Lung microvascular endothelial cell (primary cell): ENCODE data around the gene KLHDC3. TPM values are rescaled to one million over a fixed set of nuclear protein-coding genes. Genes with fewer than 3 reads are reported as not detected.
"Not testable (repeated sequence)": the region's sequence is repeated elsewhere in the genome, so short reads cannot be mapped to it uniquely, and the experiment has no call there.

ENCODE experiments used
- DNase-seq, 2 donors: peaks; one replicate each; pipeline versions ENCODE4 v3.0.0 to v3.0.0-alpha.2; 2010; ENCODE audit warnings: low read depth in 2 of 2
- total RNA-seq: library from RNA; depleted of rRNA; stranded (reverse); fragments of >200 nt; gene quantifications from 2 replicates; pipeline ENCODE4 v1.2.1, GENCODE V29; 2014

KLHDC3 gene
- total RNA-seq, 1 donor from 2014 or later, result 126 TPM

DNA sequence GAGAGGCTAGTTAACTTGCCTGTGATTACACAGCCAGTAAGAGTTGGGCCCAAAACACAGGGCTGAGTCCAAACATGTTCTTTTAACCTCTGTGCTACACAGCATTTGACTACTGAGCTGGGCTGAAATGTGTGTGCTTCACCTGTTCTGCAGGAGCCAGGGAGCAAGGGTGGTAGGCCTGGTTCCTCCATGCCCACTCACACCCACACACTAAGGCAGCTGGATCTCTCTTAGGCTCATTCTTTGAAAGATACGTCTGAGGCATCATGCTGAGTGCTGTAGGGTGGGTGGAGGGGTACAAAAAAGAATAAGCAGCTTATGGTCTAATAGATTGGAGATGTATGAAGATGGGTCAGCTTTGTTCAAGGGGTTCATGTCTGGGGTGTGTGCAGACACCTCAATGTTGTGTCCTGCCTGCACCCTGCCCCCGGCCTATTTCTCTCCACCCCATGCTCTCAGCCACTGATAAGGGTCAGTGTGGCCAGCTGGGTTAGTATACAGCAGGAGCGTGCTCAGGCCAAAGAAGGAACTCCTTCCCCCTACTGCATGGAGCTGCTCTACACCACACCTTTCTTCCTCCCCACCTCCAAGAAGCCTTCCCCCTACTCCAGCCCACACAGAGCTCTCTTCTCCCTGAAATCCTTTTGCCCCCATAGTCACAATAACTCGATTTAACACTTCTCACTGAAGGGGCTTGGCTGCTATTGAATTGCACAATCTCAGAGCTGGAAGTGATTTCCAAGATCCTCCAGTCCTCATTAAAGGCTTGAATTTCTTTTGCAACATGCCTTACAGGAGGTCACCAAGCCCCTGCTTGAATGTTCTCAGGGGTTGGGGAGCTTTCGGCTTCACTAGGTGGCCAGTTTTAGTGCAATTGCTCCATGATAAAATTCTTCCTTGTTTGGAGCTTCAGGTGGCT is 26.3 kb upstream of the KLHDC3 start:
- no peak for DNase-seq

DNA sequence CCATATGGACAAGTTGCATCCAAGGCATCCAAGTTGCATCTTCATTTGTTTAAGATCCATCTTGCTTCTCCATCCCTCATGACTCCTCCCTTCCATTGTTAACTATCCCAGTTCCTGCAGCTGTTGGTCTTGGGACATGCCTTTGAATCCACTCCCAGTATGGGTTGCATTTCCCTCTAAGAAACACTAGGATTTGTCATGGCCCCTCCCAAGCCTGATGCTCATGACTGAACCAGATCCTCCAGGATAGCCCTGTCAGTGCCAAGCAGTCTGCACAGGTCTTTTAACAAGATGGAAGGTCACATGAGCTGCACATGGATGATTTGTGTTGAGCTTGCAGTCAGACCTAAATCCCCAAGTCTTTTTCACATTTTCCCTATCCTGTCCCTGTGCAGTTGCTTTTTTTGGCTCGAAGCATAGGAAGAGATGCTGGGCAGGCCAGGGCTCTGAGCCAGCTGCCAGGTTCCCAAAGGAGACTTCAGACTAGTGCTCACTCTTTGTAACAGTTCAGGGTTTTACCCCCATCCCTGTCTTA is 25.5 kb upstream of the KLHDC3 start:
- peak; percentile 40 to 57 for DNase-seq

DNA sequence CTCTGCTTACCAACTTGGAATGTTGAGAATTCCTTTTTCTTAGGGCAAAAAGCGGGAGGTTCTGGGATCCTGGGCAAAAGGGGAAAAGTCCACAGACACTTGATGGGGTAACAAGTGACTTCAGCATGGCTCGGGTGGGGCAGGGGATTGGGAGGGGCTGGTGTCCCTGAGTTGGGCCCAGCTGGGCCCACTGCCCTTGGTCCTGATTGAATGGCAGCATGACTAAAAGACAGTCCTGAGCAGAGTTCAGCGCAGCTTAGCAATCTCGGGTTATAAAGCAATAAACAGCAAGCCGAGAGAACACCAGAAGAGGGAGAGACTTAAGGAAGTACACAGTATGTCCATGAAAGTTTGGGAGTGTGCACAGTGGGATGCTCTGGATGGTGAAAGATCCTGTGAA is 24.1 kb upstream of the KLHDC3 start:
- no peak for DNase-seq

DNA sequence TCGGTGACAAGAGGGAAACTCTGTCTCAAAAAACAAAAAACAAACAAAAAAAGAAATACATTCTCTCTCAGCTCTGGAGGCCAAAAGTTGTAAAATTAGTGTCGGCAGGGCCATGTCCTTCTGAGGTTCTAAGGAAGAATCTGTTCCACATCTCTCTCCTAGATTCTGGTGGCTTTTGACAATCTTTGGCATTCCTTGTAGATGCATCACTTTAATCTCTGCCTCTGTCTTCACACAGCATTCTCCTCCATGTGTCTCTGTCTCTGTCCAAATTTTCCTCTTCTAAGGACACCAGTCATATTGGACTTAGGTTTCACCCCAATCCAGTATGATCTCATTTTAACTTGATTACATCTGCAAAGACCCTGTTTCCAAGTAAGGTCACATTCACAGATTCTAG is 20.6 kb upstream of the KLHDC3 start:
- no peak for DNase-seq

DNA sequence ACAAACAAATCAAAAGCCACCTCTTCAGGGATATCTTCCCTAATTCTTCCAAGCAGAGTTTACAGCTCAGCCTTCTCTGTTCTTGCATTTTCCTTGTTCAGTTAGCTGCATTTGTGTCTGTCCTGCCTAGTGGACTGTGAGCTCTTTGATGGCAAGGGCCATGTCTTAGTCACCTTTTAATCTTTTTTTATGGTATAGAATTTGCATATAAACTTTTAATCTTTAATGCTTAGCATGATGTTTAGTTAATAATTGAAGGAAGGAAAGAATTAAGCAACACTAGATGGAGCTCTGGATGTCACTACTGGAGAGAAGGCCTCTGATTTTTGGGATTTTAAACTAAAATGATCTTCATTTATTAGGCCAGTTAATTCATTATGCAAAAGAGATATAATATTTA is 17.5 kb upstream of the KLHDC3 start:
- no peak for DNase-seq

DNA sequence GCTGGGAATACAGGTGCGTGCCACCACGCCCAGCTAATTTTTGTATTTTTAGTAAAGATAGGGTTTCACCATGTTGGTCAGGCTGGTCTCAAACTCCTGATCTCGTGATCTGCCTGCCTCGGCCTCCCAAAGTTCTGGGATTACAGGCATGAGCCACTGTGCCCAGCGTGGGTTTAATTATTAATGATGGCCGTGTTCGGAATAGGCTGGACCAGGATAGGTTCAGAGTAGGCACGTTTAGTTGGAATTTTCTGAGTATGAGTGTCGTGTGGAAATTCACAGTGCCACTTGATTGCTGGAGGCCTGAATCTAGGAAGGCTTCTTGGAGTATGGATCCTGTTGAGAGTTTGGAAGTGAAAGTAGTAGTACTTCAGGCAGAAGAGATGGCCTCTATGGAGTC is 15.8 kb upstream of the KLHDC3 start:
- not testable (repeated sequence) for DNase-seq

- DNase-seq, result no peak
Measured at GRCh38 chr6:43001843-43002242, 12.2 kb upstream of the KLHDC3 start.

DNA sequence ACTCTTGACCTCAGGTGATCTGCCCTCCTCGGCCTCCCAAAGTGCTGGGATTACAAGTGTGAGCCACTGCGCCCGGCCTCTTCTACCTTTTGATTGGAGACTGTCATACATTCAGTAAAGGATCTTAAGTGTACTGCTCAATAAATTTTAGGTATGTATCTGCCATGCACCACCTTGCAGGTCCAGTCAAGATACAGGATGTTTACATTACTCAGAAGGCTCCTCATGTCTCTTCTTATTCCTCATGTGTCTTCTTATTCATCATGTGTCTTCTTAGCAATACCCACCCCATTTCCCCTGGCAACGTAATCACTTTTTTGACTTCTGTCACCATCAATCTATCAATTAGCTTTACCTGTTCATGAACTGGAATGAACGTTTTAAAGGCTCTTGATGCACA is 8.2 kb upstream of the KLHDC3 start:
- DNase-seq, result no peak

DNA sequence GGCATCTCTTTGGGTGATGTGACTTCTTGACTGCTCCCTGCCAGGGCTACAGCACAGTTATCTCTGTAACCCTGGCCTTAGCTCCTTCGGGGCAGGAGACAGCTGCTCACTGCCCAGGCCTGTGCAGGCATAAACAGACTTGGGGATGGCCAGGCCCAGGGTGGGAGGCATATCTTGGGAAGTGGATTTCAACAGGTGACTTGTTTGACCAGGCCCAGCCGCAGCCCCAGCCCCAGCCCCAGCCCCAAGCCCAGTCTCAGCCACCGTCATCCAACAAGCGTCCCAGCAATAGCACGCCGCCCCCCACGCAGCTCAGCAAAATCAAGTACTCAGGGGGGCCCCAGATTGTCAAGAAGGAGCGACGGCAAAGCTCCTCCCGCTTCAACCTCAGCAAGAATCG is 7.8 kb upstream of the KLHDC3 start:
- no peak for DNase-seq

DNA sequence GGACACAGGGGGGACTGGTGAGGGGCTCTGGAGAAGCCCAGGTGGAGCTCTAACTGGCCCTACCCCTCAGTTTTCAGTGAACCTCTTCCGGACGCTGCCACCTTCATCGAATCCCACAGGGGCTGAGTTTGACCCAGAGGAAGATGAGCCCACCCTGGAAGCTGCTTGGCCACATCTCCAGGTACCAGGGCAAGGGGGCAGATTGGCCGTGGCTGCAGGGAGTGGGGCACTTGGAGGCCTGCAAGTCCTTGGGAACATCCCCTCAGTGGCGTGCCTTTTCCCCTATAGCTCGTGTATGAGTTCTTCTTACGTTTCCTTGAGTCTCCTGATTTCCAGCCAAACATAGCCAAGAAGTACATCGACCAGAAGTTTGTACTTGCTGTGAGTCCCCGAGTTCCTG is 6.9 kb upstream of the KLHDC3 start:
- no peak for DNase-seq

GRCh38 chr6:43009124-43009523 is 4.9 kb upstream of the KLHDC3 start:
- peak; percentile 56 to 73 for DNase-seq

DNA sequence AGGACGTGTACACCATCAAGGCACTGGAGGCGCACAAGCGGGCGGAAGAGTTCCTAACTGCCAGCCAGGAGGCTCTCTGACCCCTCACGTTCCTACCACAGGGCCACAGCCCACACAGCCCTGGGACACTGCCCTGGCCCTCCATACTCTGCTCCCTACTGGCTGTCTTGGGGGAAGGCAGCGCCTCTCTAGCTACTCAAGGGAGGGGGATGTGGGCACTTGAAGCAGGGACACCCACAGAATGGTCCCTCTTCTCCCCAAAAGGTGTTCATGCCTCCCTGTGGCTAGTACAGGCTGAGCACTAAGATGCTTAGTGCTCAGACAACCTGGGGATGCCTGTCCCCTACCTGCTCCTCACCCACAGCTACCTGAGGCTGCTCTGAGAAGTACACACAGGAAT is 2.8 kb upstream of the KLHDC3 start:
- no peak for DNase-seq

GRCh38 chr6:43012364-43012763 is 1.7 kb upstream of the KLHDC3 start:
- DNase-seq, result no peak

- no peak for DNase-seq
Measured at GRCh38 chr6:43013097-43013842, 779 bp upstream of the KLHDC3 start.

DNA sequence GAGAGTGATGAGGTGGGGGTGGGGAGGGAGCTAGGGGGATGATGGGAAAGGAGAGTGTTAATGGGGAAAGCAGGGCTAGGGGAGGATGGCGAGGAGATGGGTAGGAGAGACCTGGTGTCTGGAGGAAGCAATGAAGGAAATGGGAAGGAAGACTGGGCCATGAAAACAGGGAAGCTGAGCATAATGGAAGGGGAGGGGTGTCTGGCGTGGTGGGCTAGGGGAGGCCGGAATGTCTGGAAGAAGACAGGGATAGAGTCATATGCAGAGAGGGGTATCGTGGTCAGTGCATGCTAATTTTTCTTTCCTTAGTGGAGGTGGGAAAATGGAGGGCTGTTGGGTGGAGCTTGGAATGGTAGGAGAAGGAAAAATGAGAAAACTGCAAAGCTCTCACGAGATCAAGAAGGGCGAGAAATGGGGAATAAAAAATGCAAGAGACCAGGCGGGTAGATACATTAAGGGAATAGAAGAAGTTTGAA is 423 bp downstream of the KLHDC3 start:
- DNase-seq, result peak; percentile 36 to 51

DNA sequence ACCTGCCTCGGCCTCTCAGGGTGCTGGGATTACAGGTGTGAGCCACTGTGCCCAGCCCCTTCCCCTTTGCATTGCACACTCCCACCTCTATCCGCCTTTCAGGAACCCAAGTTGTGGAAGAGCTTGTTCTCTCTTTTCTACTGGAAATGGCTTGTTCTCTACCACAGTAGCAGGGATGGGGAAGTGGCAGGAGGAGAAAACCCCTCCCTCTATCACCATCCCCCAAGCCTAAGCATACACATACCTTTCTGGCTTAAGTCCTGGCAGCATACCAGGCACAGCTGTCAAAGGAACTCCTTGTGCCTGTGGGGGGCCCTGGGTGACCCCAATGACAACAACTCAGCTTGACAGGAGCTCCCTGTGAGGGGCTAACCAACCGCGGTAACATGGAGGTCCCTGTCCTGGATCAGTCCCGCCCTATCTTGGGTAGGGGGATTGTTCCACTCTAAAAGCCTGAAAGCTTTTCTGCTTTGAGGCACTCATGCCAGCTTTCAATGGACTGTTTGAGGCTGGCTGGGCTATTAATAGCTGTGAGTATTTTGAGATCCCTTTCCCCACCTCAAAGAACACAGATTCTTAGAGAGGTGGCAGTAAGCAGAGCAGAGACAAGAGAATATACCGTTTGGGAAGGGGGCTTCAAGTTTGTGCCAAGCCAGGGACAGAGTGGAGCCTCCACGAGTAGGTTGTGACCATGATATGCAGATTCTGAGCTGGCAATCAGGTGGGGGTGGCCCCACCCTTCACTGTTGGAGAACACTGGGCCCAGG is 2.3 kb downstream of the KLHDC3 start:
- no peak for DNase-seq

DNA sequence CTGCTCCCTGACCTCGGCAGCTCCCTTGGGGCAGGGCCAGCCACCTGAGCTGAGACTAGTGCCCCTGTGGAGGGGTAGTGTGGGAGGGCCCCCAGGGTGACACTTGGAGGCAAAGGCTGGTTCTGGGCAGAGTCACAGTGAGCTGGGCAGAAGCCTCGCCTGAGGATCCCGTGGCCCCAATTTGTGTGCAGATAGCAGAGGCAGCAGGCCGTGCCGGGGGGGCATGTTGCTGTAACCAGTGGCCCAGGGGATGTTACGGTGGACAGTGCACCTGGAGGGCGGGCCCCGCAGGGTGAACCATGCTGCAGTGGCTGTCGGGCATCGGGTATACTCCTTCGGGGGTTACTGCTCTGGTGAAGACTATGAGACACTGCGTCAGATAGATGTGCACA is 2.9 kb downstream of the KLHDC3 start:
- DNase-seq, result no peak

- no peak for DNase-seq
Measured at GRCh38 chr6:43019152-43019551, 5.1 kb downstream of the KLHDC3 start.

DNA sequence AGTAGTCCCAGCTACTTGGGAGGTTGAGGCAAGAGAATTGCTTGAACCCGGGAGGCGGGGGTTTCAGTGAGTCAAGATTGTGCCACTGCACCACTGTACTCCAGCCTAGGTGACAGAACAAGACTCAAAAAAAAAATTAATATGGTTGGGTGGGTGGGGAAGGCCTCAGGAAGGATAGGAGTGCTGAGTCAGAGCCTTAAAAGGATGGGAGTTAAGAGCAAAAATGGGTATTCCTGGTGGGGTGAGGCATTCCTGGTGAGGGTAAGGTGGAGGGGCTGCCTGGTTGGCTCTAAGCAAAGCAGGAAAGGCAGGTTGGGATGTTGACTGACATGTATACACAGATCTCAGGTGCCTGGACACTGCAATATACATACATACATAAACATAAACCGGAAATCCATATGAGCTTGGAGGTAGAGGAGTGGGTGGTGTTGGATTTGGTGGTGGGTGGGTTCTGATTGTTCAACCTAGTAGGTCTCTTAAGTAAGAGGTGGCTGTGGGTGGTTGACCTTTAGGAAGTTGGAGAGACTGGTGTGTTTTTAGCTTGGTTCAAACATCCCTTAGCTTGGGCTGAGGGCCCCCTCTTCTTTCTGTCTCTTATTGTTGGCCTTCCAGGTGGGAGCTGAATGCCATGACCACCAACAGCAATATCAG is 6.1 kb downstream of the KLHDC3 start:
- DNase-seq, result no peak

DNA sequence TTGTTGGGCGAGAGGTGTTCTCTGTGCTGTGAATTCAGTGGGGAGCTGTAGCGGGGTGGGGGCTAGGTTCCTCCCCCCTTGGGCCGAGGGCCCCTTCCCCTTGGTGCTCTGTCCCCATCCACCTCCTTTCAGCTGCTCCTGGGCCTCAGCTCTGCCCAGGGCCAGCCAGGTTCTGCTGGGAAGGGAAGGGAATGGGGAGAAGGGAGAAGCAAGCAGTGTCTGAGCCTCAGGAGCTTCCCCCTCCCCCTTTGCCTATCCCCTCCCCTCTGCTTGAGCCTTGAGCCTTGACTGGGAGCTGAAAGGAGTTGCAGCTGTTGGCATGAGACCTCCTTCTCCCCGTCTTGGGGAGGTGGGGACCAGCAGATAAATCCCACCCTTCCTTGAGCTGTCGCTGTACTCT is 6.8 kb downstream of the KLHDC3 start:
- no peak for DNase-seq
